Activated B cell treated with CpG ODN at 0.5 μM for 24 hours (primary cell): ENCODE results near the gene HEXIM2. TPM values are rescaled to one million over a fixed set of nuclear protein-coding genes. Genes with fewer than 3 reads are reported as not detected.
A peak's percentile ranks its signal among the peaks of the same experiment; 100 is the strongest.

Experiments used
- ATAC-seq: fragments of 200-7000 bp; cut with Tn5 transposase; one replicate; pipeline ENCODE4 v1.10.0; 2021; ENCODE audit warnings: low read depth, mild to moderate bottlenecking, moderate library complexity
- CTCF ChIA-PET: fragments of 350-600 bp; sonication (Branson Sonifier 250); formaldehyde crosslinking; loops from one replicate; lab custom pipeline; 2021; ENCODE audit warnings: antibody characterized with exemption; lab: Charles Lee
- POLR2A ChIA-PET: fragments of 350-600 bp; sonication (Branson Sonifier 250); formaldehyde crosslinking; loops from one replicate; lab custom pipeline; 2021; ENCODE audit warnings: antibody characterized with exemption; lab: Charles Lee
- DNase-seq: peaks from one replicate; pipeline ENCODE4 v3.0.0; 2022
- H3K27ac Mint-ChIP-seq: one replicate; pipeline ENCODE4 v1.8.0; 2020; ENCODE audit warnings: mixed read lengths
- H3K27me3 Mint-ChIP-seq: one replicate; pipeline ENCODE4 v1.8.0; 2021; ENCODE audit warnings: mixed read lengths
- H3K36me3 Mint-ChIP-seq: one replicate; pipeline ENCODE4 v1.8.0; 2021; ENCODE audit warnings: low read depth, mixed read lengths
- H3K4me1 Mint-ChIP-seq: one replicate; pipeline ENCODE4 v1.8.0; 2021; ENCODE audit warnings: mixed read lengths
- H3K4me3 Mint-ChIP-seq: one replicate; pipeline ENCODE4 v1.8.0; 2020; ENCODE audit warnings: mild to moderate bottlenecking, mixed read lengths
- H3K9me3 Mint-ChIP-seq: one replicate; pipeline ENCODE4 v1.8.0; 2020; ENCODE audit warnings: mixed read lengths
- intact Hi-C: fragments of 100-400 bp; cut with micrococcal nuclease; formaldehyde crosslinking; loops from one replicate; pipeline ENCODE4 v1.15.1; 2024
- total RNA-seq: library from RNA; stranded (reverse); gene quantifications from 2 replicates; pipeline ENCODE4 v1.2.3, GENCODE V29; 2022
- TF ChIP-seq, protein P1 (sequence below): fragments of 200-600 bp; IDR thresholded peaks from one replicate; pipeline ENCODE4 v1.8.0; 2022; ENCODE audit warnings: antibody characterized with exemption, mild to moderate bottlenecking

HEXIM2 gene
- total RNA-seq, 1 donor from 2014 or later: 11.1 TPM

DNA sequence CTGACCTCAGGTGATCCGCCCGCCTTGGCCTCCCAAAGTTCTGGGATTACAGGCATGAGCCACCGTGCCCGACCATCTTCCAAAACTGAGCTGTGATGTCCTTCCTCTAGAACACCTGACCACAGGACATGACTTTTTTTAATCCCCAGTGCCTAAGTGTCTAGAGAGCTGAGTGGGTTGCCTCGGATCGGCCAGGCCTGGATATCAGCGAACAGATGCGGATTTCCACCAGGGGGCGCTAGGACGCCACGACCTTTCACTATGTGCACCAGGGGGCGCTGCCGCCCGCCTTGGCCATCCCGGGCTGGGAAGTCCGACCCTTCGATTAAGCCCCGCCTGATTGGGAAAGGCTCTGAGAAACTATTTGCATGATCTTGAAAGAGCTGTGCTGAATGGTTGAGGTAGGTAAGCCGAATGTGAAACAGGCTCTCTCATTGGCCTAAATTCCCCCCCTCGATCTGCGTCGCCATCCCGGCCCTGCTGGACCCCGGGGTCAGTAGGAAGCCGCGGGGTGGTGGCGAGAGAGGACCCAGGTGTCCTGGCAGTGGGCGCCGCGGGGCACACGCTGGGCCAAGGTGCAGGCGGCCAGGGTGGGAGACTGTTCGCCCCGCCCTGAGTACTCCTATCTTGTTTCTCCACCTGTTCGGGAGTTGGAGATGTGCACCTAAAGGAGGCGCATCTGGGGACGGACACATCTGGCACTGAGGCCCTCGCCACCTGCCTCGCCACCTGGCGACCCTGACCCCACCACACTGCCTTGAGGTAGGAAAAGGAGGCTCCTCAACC lies 26.3 kb upstream of the HEXIM2 start, which contains the start of gene ACBD4:
TSS of gene ACBD4 (plus strand) at position 496 of the 786 bp plus-strand sequence. CDS start 458 bp downstream, outside the sequence.
- peak within 1 kb of the TSS; percentile 90 for H3K4me3 Mint-ChIP-seq
- ChIA-PET CTCF (interaction anchor here (0.5 to 6.5 kb wide), 39 partner anchors 9 to 1125 kb away, joined by 3 to 167 read pairs (median 5); partner anchors contain the start of genes EFTUD2, HEXIM1 and HEXIM2), POLR2A (interaction anchor here (0.6 to 10.8 kb wide), 18 partner anchors 9 to 282 kb away, joined by 3 to 200 read pairs (median 6); partner anchors contain the start of genes EFTUD2, HEXIM1, HEXIM2 and NMT1)
- ATAC-seq (peak; percentile 84), DNase-seq (peak; percentile 97)
- peaks cover 16% of the 10 kb centered on the region for H3K4me1 Mint-ChIP-seq
- intact Hi-C loops: loop anchor here (1.0 to 10.0 kb wide), 7 partner anchors 13 to 601 kb away; partner anchors contain the start of genes HEXIM1 and HEXIM2
- H3K27ac Mint-ChIP-seq: peak within 1 kb of the TSS; percentile 84
- no peaks in the 10 kb centered on the region for H3K9me3 Mint-ChIP-seq
- peaks cover 4% of the 10 kb centered on the region for H3K27me3 Mint-ChIP-seq
- peaks cover 4% of the 10 kb centered on the region for H3K36me3 Mint-ChIP-seq
- TF ChIP-seq, protein P1, sequence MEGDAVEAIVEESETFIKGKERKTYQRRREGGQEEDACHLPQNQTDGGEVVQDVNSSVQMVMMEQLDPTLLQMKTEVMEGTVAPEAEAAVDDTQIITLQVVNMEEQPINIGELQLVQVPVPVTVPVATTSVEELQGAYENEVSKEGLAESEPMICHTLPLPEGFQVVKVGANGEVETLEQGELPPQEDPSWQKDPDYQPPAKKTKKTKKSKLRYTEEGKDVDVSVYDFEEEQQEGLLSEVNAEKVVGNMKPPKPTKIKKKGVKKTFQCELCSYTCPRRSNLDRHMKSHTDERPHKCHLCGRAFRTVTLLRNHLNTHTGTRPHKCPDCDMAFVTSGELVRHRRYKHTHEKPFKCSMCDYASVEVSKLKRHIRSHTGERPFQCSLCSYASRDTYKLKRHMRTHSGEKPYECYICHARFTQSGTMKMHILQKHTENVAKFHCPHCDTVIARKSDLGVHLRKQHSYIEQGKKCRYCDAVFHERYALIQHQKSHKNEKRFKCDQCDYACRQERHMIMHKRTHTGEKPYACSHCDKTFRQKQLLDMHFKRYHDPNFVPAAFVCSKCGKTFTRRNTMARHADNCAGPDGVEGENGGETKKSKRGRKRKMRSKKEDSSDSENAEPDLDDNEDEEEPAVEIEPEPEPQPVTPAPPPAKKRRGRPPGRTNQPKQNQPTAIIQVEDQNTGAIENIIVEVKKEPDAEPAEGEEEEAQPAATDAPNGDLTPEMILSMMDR: peak; percentile 99

GRCh38 chr17:45135978-45136791 lies 25.5 kb upstream of the HEXIM2 start:
- Mint-ChIP-seq H3K36me3 (peaks cover 7% of the 10 kb centered on the region), H3K4me3 (peak overlapping the region; percentile 90), H3K27me3 (peaks cover 3% of the 10 kb centered on the region), H3K27ac (peak overlapping the region; percentile 84), H3K4me1 (peaks cover 16% of the 10 kb centered on the region), H3K9me3 (no peaks in the 10 kb centered on the region)
- ChIA-PET POLR2A (interaction anchor here (0.8 to 10.8 kb wide), 15 partner anchors 8 to 112 kb away, joined by 3 to 200 read pairs (median 7); partner anchors contain the start of genes HEXIM1, HEXIM2 and NMT1), CTCF (interaction anchor here (0.5 to 6.5 kb wide), 39 partner anchors 8 to 1126 kb away, joined by 3 to 167 read pairs (median 5); partner anchors contain the start of genes EFTUD2, HEXIM1 and HEXIM2)
- intact Hi-C loops: loop anchor here (1.0 to 10.0 kb wide), 7 partner anchors 12 to 601 kb away; partner anchors contain the start of genes HEXIM1 and HEXIM2
- ATAC-seq: no peak
- DNase-seq: no peak
- TF ChIP-seq, protein P1: no peak

GRCh38 chr17:45136846-45137560 lies 24.7 kb upstream of the HEXIM2 start:
- peaks cover 16% of the 10 kb centered on the region for H3K4me1 Mint-ChIP-seq
- no peak for DNase-seq
- TF ChIP-seq, protein P1: no peak
- H3K9me3 Mint-ChIP-seq: no peaks in the 10 kb centered on the region
- no peaks in the 10 kb centered on the region for H3K27me3 Mint-ChIP-seq
- H3K27ac Mint-ChIP-seq: no peak overlapping the region
- ChIA-PET CTCF (interaction anchor here (2.1 to 6.5 kb wide), 2 partner anchors 60 to 95 kb away, joined by 8 to 161 read pairs; no protein-coding TSS in a partner anchor), POLR2A (interaction anchor here (10.8 kb wide), 1 partner anchor 12 kb away, joined by 200 read pairs; the partner anchor contains the start of gene HEXIM1)
- no peak for ATAC-seq
- peaks cover 7% of the 10 kb centered on the region for H3K36me3 Mint-ChIP-seq
- H3K4me3 Mint-ChIP-seq: peak overlapping the region; percentile 90
- intact Hi-C loops: loop anchor here (10.0 kb wide), 1 partner anchor 602 kb away; no protein-coding TSS in a partner anchor

GRCh38 chr17:45137561-45138305 lies 23.9 kb upstream of the HEXIM2 start:
- no peak for DNase-seq
- no peak overlapping the region for H3K4me3 Mint-ChIP-seq
- TF ChIP-seq, protein P1: no peak
- no peak for ATAC-seq
- H3K4me1 Mint-ChIP-seq: peaks cover 16% of the 10 kb centered on the region
- no peaks in the 10 kb centered on the region for H3K27me3 Mint-ChIP-seq
- CTCF ChIA-PET: interaction anchor here (0.6 to 6.5 kb wide), 2 partner anchors 59 to 60 kb away, joined by 3 to 161 read pairs; no protein-coding TSS in a partner anchor
- intact Hi-C loops: loop anchor here (10.0 kb wide), 1 partner anchor 603 kb away; no protein-coding TSS in a partner anchor
- no peaks in the 10 kb centered on the region for H3K9me3 Mint-ChIP-seq
- peaks cover 7% of the 10 kb centered on the region for H3K36me3 Mint-ChIP-seq
- no peak overlapping the region for H3K27ac Mint-ChIP-seq
- POLR2A ChIA-PET: interaction anchor here (10.8 kb wide), 1 partner anchor 12 kb away, joined by 200 read pairs; the partner anchor contains the start of gene HEXIM1
